GM18520 (cell line): ENCODE results near the gene SLC6A19.
"Not testable (repeated sequence)": the region's sequence is repeated elsewhere in the genome, so short reads cannot be mapped to it uniquely, and the experiment has no call there.

Experiments
- ATAC-seq: cut with Tn5 transposase; IDR thresholded peaks from one replicate; pipeline ENCODE4 v1.9.1; 2021; ENCODE audit not compliant: unreplicated experiment

Gene SLC6A19

GRCh38 chr5:1201327-1202025 is at the start of gene SLC6A19:
SLC6A19 (plus strand) TSS chr5:1201595; CDS start chr5:1201651, 56 bp downstream.
- ATAC-seq: no peak

GRCh38 chr5:1152156-1152555 is 49.2 kb upstream of the SLC6A19 start:
- no peak for ATAC-seq

- no peak for ATAC-seq
Measured at GRCh38 chr5:1152771-1153282, 48.6 kb upstream of the SLC6A19 start.

GRCh38 chr5:1153428-1153827 is 48.0 kb upstream of the SLC6A19 start:
- no peak for ATAC-seq

- ATAC-seq: no peak
Measured at GRCh38 chr5:1155191-1156032, 46.0 kb upstream of the SLC6A19 start.

- ATAC-seq: no peak
Measured at GRCh38 chr5:1156033-1156753, 45.2 kb upstream of the SLC6A19 start.

- no peak for ATAC-seq
Measured at GRCh38 chr5:1156754-1157460, 44.5 kb upstream of the SLC6A19 start.

- not testable (repeated sequence) for ATAC-seq
Measured at GRCh38 chr5:1157461-1157986, 43.9 kb upstream of the SLC6A19 start.

- ATAC-seq: no peak
Measured at GRCh38 chr5:1158647-1159340, 42.6 kb upstream of the SLC6A19 start.

GRCh38 chr5:1159341-1159675 is 42.1 kb upstream of the SLC6A19 start:
- ATAC-seq: no peak

- no peak for ATAC-seq
Measured at GRCh38 chr5:1159774-1160406, 41.5 kb upstream of the SLC6A19 start.

GRCh38 chr5:1161108-1161832 is 40.1 kb upstream of the SLC6A19 start:
- ATAC-seq: no peak

- no peak for ATAC-seq
Measured at GRCh38 chr5:1161833-1162229, 39.6 kb upstream of the SLC6A19 start.

- ATAC-seq: no peak
Measured at GRCh38 chr5:1162276-1162675, 39.1 kb upstream of the SLC6A19 start.

GRCh38 chr5:1162751-1163150 is 38.6 kb upstream of the SLC6A19 start:
- ATAC-seq: no peak

- no peak for ATAC-seq
Measured at GRCh38 chr5:1163366-1163765, 38.0 kb upstream of the SLC6A19 start.

- no peak for ATAC-seq
Measured at GRCh38 chr5:1163879-1164278, 37.5 kb upstream of the SLC6A19 start.

- no peak for ATAC-seq
Measured at GRCh38 chr5:1164696-1165630, 36.4 kb upstream of the SLC6A19 start.
